ENCODE data around the gene SLC51B.

GRCh38 chr15:65081270-65081669, 36.1 kb downstream of the SLC51B start:
- TF ChIP-seq L3MBTL2 (conservative IDR thresholded peaks at IDR 0.05): no peak
- TF ChIP-seq BHLHE40 (IDR thresholded peaks at IDR 0.05; ENCODE audit: borderline replicate concordance): no peak
- no peak for TF ChIP-seq HDGF (IDR thresholded peaks at IDR 0.05; ENCODE audit: borderline replicate concordance)
- no peak for TF ChIP-seq FOXM1 (IDR thresholded peaks at IDR 0.05; ENCODE audit: borderline replicate concordance)

Data from HEK293T (cell line).